ENCODE data around the gene TEAD2.

- TF ChIP-seq CTCF (IDR thresholded peaks at IDR 0.05): no peak
- no peak for TF ChIP-seq POLR2A (IDR thresholded peaks at IDR 0.05)
Observed at GRCh38 chr19:49382639-49383038, 20.4 kb upstream of the TEAD2 start.

All from body of pancreas (tissue), 4 donors.